HEK293 (cell line): Measurements from ENCODE around the gene CKB.

Experiments
- CTCF ChIA-PET: fragments of 350-600 bp; formaldehyde crosslinking; extraction: SDS; loops from one replicate; lab custom pipeline; 2021; ENCODE audit warnings: antibody characterized with exemption; lab: Yijun Ruan, JAX
- POLR2A ChIA-PET: fragments of 300-600 bp; formaldehyde crosslinking; extraction: SDS; loops from one replicate; lab custom pipeline; 2020; ENCODE audit warnings: antibody characterized with exemption, inconsistent platforms; lab: Yijun Ruan, JAX
- H3K27ac ChIP-seq: fragments of 200-500 bp; sonication (Bioruptor generic); 2 replicates; pipeline ENCODE4 v1.5.1; 2014; ENCODE audit warnings: low read depth, low read length, control low read depth, inconsistent platforms; ENCODE audit errors: extremely low read depth
- H3K36me3 ChIP-seq, 2 experiments: fragments of 200-500 bp in 1 of 2; sonication (Bioruptor generic) in 1 of 2; 1 replicate in 1 of 2; 2 replicates in 1 of 2; pipeline ENCODE4 v1.5.1; 2014 to 2017; ENCODE audit warnings: inconsistent platforms in 2 of 2, low read length in 2 of 2; ENCODE audit not compliant: control insufficient read depth in 2 of 2, insufficient read depth in 1 of 2
- H3K4me1 ChIP-seq: fragments of 200-500 bp; sonication (Bioruptor generic); 2 replicates; pipeline ENCODE4 v1.5.1; 2014; ENCODE audit warnings: mild to moderate bottlenecking, low read length, inconsistent platforms; ENCODE audit not compliant: control insufficient read depth, insufficient read depth
- H3K4me3 ChIP-seq: 2 replicates; pipeline ENCODE4 v1.5.1; 2011; ENCODE audit warnings: low read depth, mild to moderate bottlenecking, control low read depth, low read length, moderate library complexity
- H3K9me3 ChIP-seq: fragments of 200-500 bp; sonication (Bioruptor generic); 2 replicates; pipeline ENCODE4 v1.5.1; 2014; ENCODE audit warnings: low read depth, low read length, inconsistent platforms; ENCODE audit not compliant: control insufficient read depth, insufficient read depth
- ATF2 ChIP-seq: fragments of 450-650 bp; formaldehyde crosslinking; IDR thresholded peaks from 2 replicates; pipeline ENCODE4 v1.5.1; 2016; ENCODE audit warnings: missing biosample characterization, missing genetic modification characterization, low read depth
- GLIS1 ChIP-seq: fragments of 450-650 bp; formaldehyde crosslinking; IDR thresholded peaks from 2 replicates; pipeline ENCODE4 v1.5.1; 2016; ENCODE audit warnings: missing biosample characterization, missing genetic modification characterization
- PRDM10 ChIP-seq: fragments of 450-650 bp; formaldehyde crosslinking; IDR thresholded peaks from 2 replicates; pipeline ENCODE4 v1.5.1; 2016; ENCODE audit warnings: missing biosample characterization, missing genetic modification characterization
- REPIN1 ChIP-seq: fragments of 450-650 bp; formaldehyde crosslinking; IDR thresholded peaks from 2 replicates; pipeline ENCODE4 v1.5.1; 2017; ENCODE audit warnings: missing biosample characterization, missing genetic modification characterization, low read depth
- ZBTB17 ChIP-seq: fragments of 450-650 bp; formaldehyde crosslinking; IDR thresholded peaks from 2 replicates; pipeline ENCODE4 v1.5.1; 2016; ENCODE audit warnings: missing biosample characterization, missing genetic modification characterization
- ZBTB26 ChIP-seq: fragments of 450-650 bp; formaldehyde crosslinking; optimal IDR thresholded peaks from 2 replicates; pipeline ENCODE3; 2016; ENCODE audit warnings: missing biosample characterization, mild to moderate bottlenecking, missing genetic modification characterization
- ZFP69B ChIP-seq: fragments of 450-650 bp; formaldehyde crosslinking; IDR thresholded peaks from 2 replicates; pipeline ENCODE4 v1.5.1; 2016; ENCODE audit warnings: missing biosample characterization, missing genetic modification characterization
- ZNF211 ChIP-seq: fragments of 450-650 bp; formaldehyde crosslinking; IDR thresholded peaks from 2 replicates; pipeline ENCODE4 v1.5.1; 2016; ENCODE audit warnings: low read depth, missing biosample characterization, missing genetic modification characterization
- ZNF24 ChIP-seq: fragments of 450-650 bp; formaldehyde crosslinking; IDR thresholded peaks from 2 replicates; pipeline ENCODE4 v1.5.1; 2016; ENCODE audit warnings: missing biosample characterization, missing genetic modification characterization
- ZNF274 ChIP-seq, 2 experiments: fragments of 200-500 bp in 1 of 2; fragments of 450-650 bp in 1 of 2; sonication (Bioruptor generic) in 1 of 2; formaldehyde crosslinking in 1 of 2; IDR thresholded peaks; 2 replicates each; pipeline versions ENCODE4 v1.5.1 to v1.6.1; 2014 to 2016; ENCODE audit warnings: borderline replicate concordance in 1 of 2, inconsistent platforms in 1 of 2, low read length in 1 of 2, missing biosample characterization in 1 of 2, missing genetic modification characterization in 1 of 2
- ZNF366 ChIP-seq: fragments of 450-650 bp; formaldehyde crosslinking; conservative IDR thresholded peaks from 2 replicates; pipeline ENCODE4 v1.5.1; 2016; ENCODE audit warnings: missing biosample characterization, missing genetic modification characterization
- ZNF416 ChIP-seq: fragments of 450-650 bp; formaldehyde crosslinking; IDR thresholded peaks from 2 replicates; pipeline ENCODE4 v1.5.1; 2016; ENCODE audit warnings: missing biosample characterization, missing genetic modification characterization
- ZNF433 ChIP-seq: fragments of 450-650 bp; formaldehyde crosslinking; IDR thresholded peaks from 2 replicates; pipeline ENCODE4 v1.5.1; 2016; ENCODE audit warnings: missing biosample characterization, missing genetic modification characterization, low read depth
- ZNF560 ChIP-seq: fragments of 450-650 bp; formaldehyde crosslinking; IDR thresholded peaks from 2 replicates; pipeline ENCODE4 v1.5.1; 2017; ENCODE audit warnings: missing biosample characterization, missing genetic modification characterization, borderline replicate concordance
- ZNF585B ChIP-seq: fragments of 450-650 bp; formaldehyde crosslinking; IDR thresholded peaks from 2 replicates; pipeline ENCODE4 v1.5.1; 2016; ENCODE audit warnings: missing biosample characterization, missing genetic modification characterization
- ZNF624 ChIP-seq: fragments of 450-650 bp; formaldehyde crosslinking; IDR thresholded peaks from 2 replicates; pipeline ENCODE4 v1.5.1; 2017; ENCODE audit warnings: missing biosample characterization, missing genetic modification characterization
- ZNF639 ChIP-seq: fragments of 450-650 bp; formaldehyde crosslinking; IDR thresholded peaks from 2 replicates; pipeline ENCODE4 v1.5.1; 2016; ENCODE audit warnings: missing biosample characterization, missing genetic modification characterization
- ZNF776 ChIP-seq: fragments of 450-650 bp; formaldehyde crosslinking; IDR thresholded peaks from 2 replicates; pipeline ENCODE4 v1.5.0; 2017; ENCODE audit warnings: missing biosample characterization, missing genetic modification characterization, borderline replicate concordance
- ZXDB ChIP-seq: fragments of 450-650 bp; formaldehyde crosslinking; IDR thresholded peaks from 2 replicates; pipeline ENCODE4 v1.5.1; 2016; ENCODE audit warnings: missing biosample characterization, missing genetic modification characterization

CKB gene

GRCh38 chr14:103509864-103510723 is 12.5 kb downstream of the CKB start:
- Histone ChIP-seq H3K9me3 (no peaks in the 10 kb centered on the region), H3K27ac (no peak overlapping the region), H3K36me3 (peaks cover 3 to 53% of the 10 kb centered on the region in 2 experiments; a peak in 2 of 3 replicates), H3K4me1 (0 out of 2 replicates have a peak, but pooled peaks cover 2% of the 10 kb centered on the region), H3K4me3 (no peak overlapping the region)
- POLR2A ChIA-PET, result interaction anchor here (1.0 to 1.1 kb wide), 2 partner anchors 13 to 20 kb away, joined by 3 read pairs; partner anchors contain the start of genes CKB and TRMT61A
- CTCF ChIA-PET, result interaction anchor here (0.7 to 1.1 kb wide), 2 partner anchors 9 to 32 kb away, joined by 4 to 5 read pairs; no protein-coding TSS in a partner anchor
- TF ChIP-seq ZNF776 (tag by site-specific recombination) (no peak), ZFP69B (no peak), PRDM10 (no peak), ZNF24 (tag by site-specific recombination) (no peak), ZNF585B (tag by site-specific recombination) (no peak), ZNF274 (IDR thresholded peaks at IDR 0.05; ENCODE audit: low read length) (no peak), ZNF274 (tag by site-specific recombination; IDR thresholded peaks at IDR 0.05; ENCODE audit: borderline replicate concordance) (no peak), ZNF433 (no peak), ZNF416 (tag by site-specific recombination) (no peak), ZNF211 (tag by site-specific recombination) (no peak), GLIS1 (no peak), ZNF639 (no peak), ZNF560 (tag by site-specific recombination) (no peak), ZBTB17 (tag by site-specific recombination) (no peak), ZNF366 (tag by site-specific recombination) (no peak)

GRCh38 chr14:103508521-103509329 is 13.9 kb downstream of the CKB start:
- no peaks in the 10 kb centered on the region for H3K9me3 ChIP-seq
- H3K27ac ChIP-seq, result no peak overlapping the region
- H3K4me1 ChIP-seq, result 0 out of 2 replicates have a peak, but pooled peaks cover 2% of the 10 kb centered on the region
- peaks cover 8 to 65% of the 10 kb centered on the region in 2 experiments for H3K36me3 ChIP-seq
- ChIA-PET POLR2A (interaction anchor here (1.2 kb wide), 1 partner anchor 10 kb away, joined by 3 read pairs; no protein-coding TSS in a partner anchor), CTCF (interaction anchor here (1.4 kb wide), 1 partner anchor 9 kb away, joined by 3 read pairs; no protein-coding TSS in a partner anchor)
- H3K4me3 ChIP-seq, result no peak overlapping the region
- TF ChIP-seq REPIN1 (tag by site-specific recombination), result no peak
- TF ChIP-seq ZXDB (tag by site-specific recombination), result no peak
- no peak for TF ChIP-seq ATF2 (tag by site-specific recombination)
- TF ChIP-seq ZNF624 (tag by site-specific recombination), result no peak
- TF ChIP-seq ZBTB26 (tag by site-specific recombination), result no peak
